ENCODE measurements around the gene U2AF2.

DNA sequence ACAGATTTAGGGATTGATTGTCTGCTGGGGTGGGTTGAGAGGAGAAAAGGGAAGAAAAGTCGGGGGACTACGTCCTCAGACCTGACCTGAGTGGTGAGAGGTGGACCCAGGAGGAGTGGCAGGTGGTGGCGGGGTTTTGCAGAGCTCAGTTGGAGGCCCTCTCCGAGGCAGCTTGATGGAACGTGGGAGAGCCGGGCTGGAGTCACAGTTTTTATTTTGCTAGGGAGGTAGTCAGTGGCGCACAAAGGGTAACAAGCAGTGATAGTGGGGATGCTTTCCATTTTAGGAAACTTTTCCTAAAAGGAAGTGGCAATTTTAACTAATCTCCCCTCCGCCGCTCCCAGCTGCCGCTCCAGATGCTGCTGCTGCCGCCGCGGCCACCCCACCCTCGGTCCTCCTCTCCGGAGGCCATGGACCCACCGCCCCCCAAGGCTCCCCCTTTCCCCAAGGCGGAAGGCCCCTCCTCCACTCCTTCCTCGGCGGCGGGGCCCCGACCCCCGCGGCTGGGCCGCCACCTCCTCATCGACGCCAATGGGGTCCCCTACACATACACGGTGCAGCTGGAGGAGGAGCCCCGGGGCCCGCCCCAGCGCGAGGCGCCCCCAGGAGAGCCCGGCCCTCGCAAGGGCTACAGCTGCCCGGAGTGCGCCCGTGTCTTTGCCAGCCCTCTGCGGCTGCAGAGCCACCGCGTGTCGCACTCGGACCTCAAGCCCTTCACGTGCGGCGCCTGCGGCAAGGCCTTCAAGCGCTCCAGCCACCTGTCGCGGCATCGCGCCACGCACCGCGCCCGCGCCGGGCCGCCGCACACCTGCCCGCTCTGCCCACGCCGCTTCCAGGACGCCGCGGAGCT lies 12.5 kb upstream of the U2AF2 start:
- TF ChIP-seq, protein P1, sequence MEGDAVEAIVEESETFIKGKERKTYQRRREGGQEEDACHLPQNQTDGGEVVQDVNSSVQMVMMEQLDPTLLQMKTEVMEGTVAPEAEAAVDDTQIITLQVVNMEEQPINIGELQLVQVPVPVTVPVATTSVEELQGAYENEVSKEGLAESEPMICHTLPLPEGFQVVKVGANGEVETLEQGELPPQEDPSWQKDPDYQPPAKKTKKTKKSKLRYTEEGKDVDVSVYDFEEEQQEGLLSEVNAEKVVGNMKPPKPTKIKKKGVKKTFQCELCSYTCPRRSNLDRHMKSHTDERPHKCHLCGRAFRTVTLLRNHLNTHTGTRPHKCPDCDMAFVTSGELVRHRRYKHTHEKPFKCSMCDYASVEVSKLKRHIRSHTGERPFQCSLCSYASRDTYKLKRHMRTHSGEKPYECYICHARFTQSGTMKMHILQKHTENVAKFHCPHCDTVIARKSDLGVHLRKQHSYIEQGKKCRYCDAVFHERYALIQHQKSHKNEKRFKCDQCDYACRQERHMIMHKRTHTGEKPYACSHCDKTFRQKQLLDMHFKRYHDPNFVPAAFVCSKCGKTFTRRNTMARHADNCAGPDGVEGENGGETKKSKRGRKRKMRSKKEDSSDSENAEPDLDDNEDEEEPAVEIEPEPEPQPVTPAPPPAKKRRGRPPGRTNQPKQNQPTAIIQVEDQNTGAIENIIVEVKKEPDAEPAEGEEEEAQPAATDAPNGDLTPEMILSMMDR (IDR thresholded peaks at IDR 0.05): no peak
- TF ChIP-seq POLR2A (IDR thresholded peaks at IDR 0.05): no peak

Data from stomach (tissue), 4 donors.